Bronchial epithelial cell (primary cell): Measurements from ENCODE around the gene TMEM40. TPM values are rescaled to one million over a fixed set of nuclear protein-coding genes. Genes with fewer than 3 reads are reported as not detected.
"Not testable (repeated sequence)": the region's sequence is repeated elsewhere in the genome, so short reads cannot be mapped to it uniquely, and the experiment has no call there.

ENCODE experiments used
- DNase-seq: peaks from one replicate; pipeline ENCODE4 v3.0.0-alpha.2; 2010; ENCODE audit warnings: low read depth
- FAIRE-seq: peaks from 2 replicates; lab custom pipeline; 2011; peaks lifted over from hg19 to GRCh38; lab: Jason Lieb, UNC
- H3K27me3 ChIP-seq: 2 replicates; pipeline ENCODE4 v1.5.1; 2011; ENCODE audit warnings: low read length; ENCODE audit not compliant: control insufficient read depth, insufficient read depth
- H3K36me3 ChIP-seq: 2 replicates; pipeline ENCODE4 v1.5.1; 2011; ENCODE audit warnings: low read length; ENCODE audit not compliant: control insufficient read depth, insufficient read depth
- H3K4me3 ChIP-seq: 2 replicates; pipeline ENCODE4 v1.5.1; 2011; ENCODE audit warnings: mild to moderate bottlenecking, low read depth, low read length, control low read depth
- total RNA-seq: library from RNA; depleted of rRNA; stranded (reverse); fragments of >200 nt; gene quantifications from 2 replicates; pipeline ENCODE4 v1.2.1, GENCODE V29; 2014
- TF ChIP-seq, protein P1 (sequence below): IDR thresholded peaks from 2 replicates; pipeline ENCODE4 v1.5.1; 2011; ENCODE audit warnings: mild to moderate bottlenecking, moderate library complexity, low read length, control low read depth, inconsistent platforms; ENCODE audit not compliant: insufficient read depth, severe bottlenecking

The TMEM40 gene
- total RNA-seq, 1 donor from 2014 or later: 19.0 TPM

DNA sequence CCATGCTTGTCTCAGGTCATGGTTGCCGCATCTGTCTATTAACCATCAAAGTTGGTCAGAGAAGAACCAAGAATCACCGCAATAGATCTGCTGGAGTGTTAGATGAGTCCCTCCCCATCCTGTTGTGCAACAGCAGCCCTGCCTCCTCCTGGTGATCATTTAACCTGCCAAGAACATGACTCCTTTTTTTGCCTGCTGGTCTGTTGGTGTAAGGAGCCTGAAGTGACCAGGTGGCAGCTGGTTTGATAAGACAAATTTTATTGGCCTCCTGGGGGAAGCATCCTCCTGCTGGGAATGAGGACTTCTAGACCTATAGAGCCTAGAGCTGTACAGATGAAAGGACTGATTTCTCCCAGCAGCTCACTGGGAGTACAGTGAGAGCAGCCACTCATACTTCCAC, 51.6 kb downstream of the TMEM40 start:
- Histone ChIP-seq H3K4me3 (no peak overlapping the region), H3K27me3 (no peaks in the 10 kb centered on the region), H3K36me3 (no peaks in the 10 kb centered on the region)
- DNase-seq (peak; percentile 68), FAIRE-seq (no peak)
- TF ChIP-seq, protein P1, sequence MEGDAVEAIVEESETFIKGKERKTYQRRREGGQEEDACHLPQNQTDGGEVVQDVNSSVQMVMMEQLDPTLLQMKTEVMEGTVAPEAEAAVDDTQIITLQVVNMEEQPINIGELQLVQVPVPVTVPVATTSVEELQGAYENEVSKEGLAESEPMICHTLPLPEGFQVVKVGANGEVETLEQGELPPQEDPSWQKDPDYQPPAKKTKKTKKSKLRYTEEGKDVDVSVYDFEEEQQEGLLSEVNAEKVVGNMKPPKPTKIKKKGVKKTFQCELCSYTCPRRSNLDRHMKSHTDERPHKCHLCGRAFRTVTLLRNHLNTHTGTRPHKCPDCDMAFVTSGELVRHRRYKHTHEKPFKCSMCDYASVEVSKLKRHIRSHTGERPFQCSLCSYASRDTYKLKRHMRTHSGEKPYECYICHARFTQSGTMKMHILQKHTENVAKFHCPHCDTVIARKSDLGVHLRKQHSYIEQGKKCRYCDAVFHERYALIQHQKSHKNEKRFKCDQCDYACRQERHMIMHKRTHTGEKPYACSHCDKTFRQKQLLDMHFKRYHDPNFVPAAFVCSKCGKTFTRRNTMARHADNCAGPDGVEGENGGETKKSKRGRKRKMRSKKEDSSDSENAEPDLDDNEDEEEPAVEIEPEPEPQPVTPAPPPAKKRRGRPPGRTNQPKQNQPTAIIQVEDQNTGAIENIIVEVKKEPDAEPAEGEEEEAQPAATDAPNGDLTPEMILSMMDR: peak; percentile 7

DNA sequence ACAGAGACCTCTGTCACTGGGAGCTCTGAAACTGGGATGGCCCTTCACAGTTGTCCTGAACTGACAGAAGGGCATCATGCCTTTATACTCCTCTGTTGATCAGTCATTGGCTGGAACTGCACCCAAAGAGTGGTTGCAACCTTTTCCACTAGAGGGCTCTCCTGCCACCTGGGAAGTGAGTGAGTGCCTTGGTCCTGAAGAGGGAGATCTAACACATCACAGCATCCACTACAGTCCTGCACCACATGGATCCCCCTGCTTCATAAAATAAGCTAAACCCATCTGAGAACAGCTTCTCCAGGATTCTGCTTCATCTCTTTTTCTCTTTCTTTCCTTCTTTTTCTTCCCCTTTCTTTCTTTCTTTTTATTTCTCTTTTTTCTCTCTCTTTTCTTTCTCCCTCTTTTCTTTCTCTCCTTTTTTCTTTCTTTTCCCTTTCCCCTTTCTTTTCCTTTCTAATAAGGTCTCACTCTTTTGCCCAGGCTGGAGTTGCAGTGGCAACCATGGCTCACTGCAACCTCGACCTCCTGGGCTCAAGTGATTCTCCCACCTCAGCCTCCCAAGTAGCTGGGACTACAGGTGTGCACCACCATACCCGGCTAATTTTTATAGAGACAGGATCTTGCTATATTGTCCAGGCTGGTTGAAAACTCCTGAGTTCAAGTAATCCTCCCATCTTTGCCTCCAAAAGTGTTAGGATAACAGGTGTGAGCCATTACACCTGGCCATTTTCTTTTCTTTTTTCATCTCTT, 52.4 kb downstream of the TMEM40 start:
- Histone ChIP-seq H3K4me3 (no peak overlapping the region), H3K36me3 (no peaks in the 10 kb centered on the region), H3K27me3 (no peaks in the 10 kb centered on the region)
- DNase-seq (peak; percentile 78), FAIRE-seq (peak; percentile 7)
- TF ChIP-seq, protein P1: peak; percentile 89

DNA sequence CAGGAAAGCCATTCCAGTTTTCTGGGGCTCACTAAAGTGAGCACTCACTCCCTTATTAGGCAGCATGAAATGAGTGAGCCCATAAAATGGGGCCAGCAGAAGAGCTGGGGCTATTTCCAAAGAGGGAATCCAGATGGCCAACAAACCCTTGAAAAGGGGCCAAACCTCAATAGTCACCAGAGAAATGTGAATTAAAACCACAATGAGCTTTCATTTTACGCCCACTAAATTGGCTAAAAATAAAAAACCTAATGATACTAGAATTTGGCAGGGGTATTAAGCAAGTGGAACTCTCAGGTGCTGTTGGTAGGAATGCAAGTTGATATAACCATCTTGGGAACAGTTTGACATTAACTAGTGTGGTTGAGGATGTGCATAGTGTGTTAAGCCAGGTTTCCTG, 53.1 kb downstream of the TMEM40 start:
- no peak for FAIRE-seq

DNA sequence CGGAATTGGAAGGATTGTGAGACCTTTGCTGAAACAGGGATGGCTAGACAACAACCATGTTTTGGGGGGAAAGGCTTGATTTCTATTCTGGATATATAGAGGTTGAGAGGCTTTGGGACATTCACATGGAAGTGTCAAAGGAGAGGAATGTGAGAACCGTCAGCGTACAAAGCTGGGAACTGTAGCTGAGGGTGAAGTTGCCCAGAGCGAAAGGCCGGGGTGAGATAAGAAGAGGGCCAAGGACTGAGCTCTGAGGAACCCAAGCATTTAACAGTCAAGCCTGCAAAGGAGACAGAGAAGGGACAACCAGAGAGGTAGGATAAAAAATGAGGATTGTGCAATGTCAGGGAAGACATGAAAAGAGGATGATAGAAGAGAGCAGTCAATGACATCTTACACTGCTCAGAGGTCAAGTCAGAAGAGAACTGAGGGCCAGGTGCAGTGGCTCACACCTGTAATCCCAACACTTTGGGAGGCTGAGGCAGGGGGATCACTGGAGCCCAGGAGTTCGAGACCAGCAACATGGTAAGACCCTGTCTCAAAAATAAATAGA, 53.6 kb downstream of the TMEM40 start:
- no peak overlapping the region for H3K4me3 ChIP-seq
- H3K36me3 ChIP-seq: no peaks in the 10 kb centered on the region
- DNase-seq: no peak
- no peaks in the 10 kb centered on the region for H3K27me3 ChIP-seq
- TF ChIP-seq, protein P1: no peak
- FAIRE-seq: no peak

More for the DNA sequence above, 53.1 kb downstream of the TMEM40 start:
- TF ChIP-seq, protein P1: no peak
- DNase-seq: no peak
- H3K4me3 ChIP-seq: no peak overlapping the region
- H3K27me3 ChIP-seq: no peaks in the 10 kb centered on the region
- H3K36me3 ChIP-seq: no peaks in the 10 kb centered on the region

DNA sequence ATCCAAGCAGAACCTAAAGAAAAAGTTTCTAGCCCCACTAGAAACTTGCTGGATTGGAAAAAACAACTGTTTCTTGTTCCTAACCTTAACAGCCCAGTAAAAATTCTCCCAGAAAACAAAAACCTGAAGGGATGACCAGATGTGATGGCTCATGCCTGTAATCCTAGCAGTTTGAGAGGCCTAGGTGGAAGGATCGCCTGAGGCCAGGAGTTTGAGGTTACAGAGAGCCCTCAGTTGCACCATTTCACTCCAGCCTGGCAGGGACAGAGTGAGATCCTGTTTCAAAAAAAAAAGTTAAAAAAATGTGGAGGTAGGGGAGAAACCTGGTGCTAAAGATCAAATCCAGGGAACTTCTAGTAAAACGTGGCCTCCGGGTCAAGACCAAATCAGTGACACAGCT, 56.6 kb downstream of the TMEM40 start:
- Histone ChIP-seq H3K36me3 (no peaks in the 10 kb centered on the region), H3K4me3 (no peak overlapping the region), H3K27me3 (no peaks in the 10 kb centered on the region)
- TF ChIP-seq, protein P1: no peak
- no peak for DNase-seq
- no peak for FAIRE-seq

DNA sequence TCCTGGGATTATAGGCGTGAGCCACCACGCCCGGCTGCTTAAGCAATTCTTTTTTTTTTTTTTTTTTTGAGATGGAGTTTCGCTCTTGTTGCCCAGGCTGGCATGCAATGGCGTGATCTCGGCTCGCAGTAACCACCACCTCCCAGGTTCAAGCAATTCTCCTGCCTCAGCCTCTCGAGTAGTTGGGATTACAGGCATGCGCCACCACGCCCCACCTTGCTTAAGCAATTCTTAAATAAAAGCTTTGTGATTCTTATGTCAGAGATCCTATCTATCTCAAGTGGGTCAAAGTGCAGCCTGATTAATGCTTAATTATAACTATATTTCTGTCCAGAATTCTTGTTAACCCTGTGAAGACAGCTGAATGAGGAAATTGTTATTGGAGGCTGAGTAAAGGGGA, 57.5 kb downstream of the TMEM40 start:
- FAIRE-seq, H3K4me3 ChIP-seq, H3K36me3 ChIP-seq, DNase-seq, H3K27me3 ChIP-seq: not testable (repeated sequence)
